ENCODE results near the gene MVB12A. TPM values are rescaled to one million over a fixed set of nuclear protein-coding genes. Genes with fewer than 3 reads are reported as not detected.

The MVB12A gene
- total RNA-seq, 4 donors from 2014 or later: 42.8 to 87.9 (median 51.9) TPM

GRCh38 chr19:17404621-17405249, 15.1 kb upstream of the MVB12A start:
- H3K36me3 ChIP-seq: no peaks in the 10 kb centered on the region
- no peak for DNase-seq (ENCODE audit: low spot score in 2 of 2)

GRCh38 chr19:17405250-17406045, 14.4 kb upstream of the MVB12A start, which contains the start of gene BST2:
BST2 (minus strand) TSS chr19:17405630; CDS start chr19:17405575, 55 bp downstream.
- Histone ChIP-seq H3K27me3 (peaks cover 0 to 18% of the 10 kb centered on the region in 2 donors), H3K36me3 (no peaks in the 10 kb centered on the region), H3K9me3 (no peaks in the 10 kb centered on the region), H3K27ac (peak within 1 kb of the TSS; percentile 64 to 83 (median 78)), H3K4me3 (peak within 1 kb of the TSS; percentile 27 to 49 (median 36)), H3K4me1 (peaks cover 0 to 29% (median 9%) of the 10 kb centered on the region in 4 donors)
- WGBS, 2 donors: 56% methylated on average over 14 of the region's 18 CpGs
- TF ChIP-seq POLR2A (IDR thresholded peaks at IDR 0.05) (peak in 1 of 2 donors; percentile 68), EP300 (IDR thresholded peaks at IDR 0.05) (peak in 1 of 2 donors; percentile 49), CTCF (IDR thresholded peaks at IDR 0.05) (no peak)
- peak; percentile 27 to 48 for DNase-seq (ENCODE audit: low spot score in 2 of 2)

More at GRCh38 chr19:17404621-17405249, 15.1 kb upstream of the MVB12A start:
- H3K27ac ChIP-seq: peak overlapping the region; percentile 49 to 83 (median 78)
- no peaks in the 10 kb centered on the region for H3K9me3 ChIP-seq
- 73 to 85% methylated on average over 7 of the region's 7 CpGs for WGBS, 2 donors
- H3K4me3 ChIP-seq: peak overlapping the region; percentile 27 to 49 (median 36)
- no peak for TF ChIP-seq CTCF (IDR thresholded peaks at IDR 0.05)
- TF ChIP-seq EP300 (IDR thresholded peaks at IDR 0.05): no peak
- no peak for TF ChIP-seq POLR2A (IDR thresholded peaks at IDR 0.05)
- H3K27me3 ChIP-seq: peaks cover 0 to 18% of the 10 kb centered on the region in 2 donors
- H3K4me1 ChIP-seq: peaks cover 0 to 29% (median 9%) of the 10 kb centered on the region in 4 donors

- Histone ChIP-seq H3K36me3 (no peaks in the 10 kb centered on the region), H3K4me3 (peak overlapping the region; percentile 9 to 49 (median 36)), H3K9me3 (no peaks in the 10 kb centered on the region), H3K27me3 (peaks cover 0 to 12% of the 10 kb centered on the region in 2 donors), H3K27ac (peak overlapping the region; percentile 64 to 83 (median 78)), H3K4me1 (peaks cover 0 to 29% (median 9%) of the 10 kb centered on the region in 4 donors)
- 73 to 78% methylated on average over 10 of the region's 10 CpGs for WGBS, 2 donors
- no peak for DNase-seq (ENCODE audit: low spot score in 2 of 2)
- TF ChIP-seq EP300 (IDR thresholded peaks at IDR 0.05): no peak
- no peak for TF ChIP-seq POLR2A (IDR thresholded peaks at IDR 0.05)
- TF ChIP-seq CTCF (IDR thresholded peaks at IDR 0.05): no peak
Measured at GRCh38 chr19:17406046-17406886, 13.6 kb upstream of the MVB12A start.

- Histone ChIP-seq H3K36me3 (no peaks in the 10 kb centered on the region), H3K27ac (peak overlapping the region in 3 of 4 donors; percentile 77 to 83 (median 80)), H3K4me1 (peaks cover 0 to 29% (median 9%) of the 10 kb centered on the region in 4 donors), H3K27me3 (peaks cover 0 to 12% of the 10 kb centered on the region in 2 donors), H3K9me3 (no peaks in the 10 kb centered on the region), H3K4me3 (peak overlapping the region in 2 of 4 donors; percentile 45 to 49)
- no peak for TF ChIP-seq CTCF (IDR thresholded peaks at IDR 0.05)
- no peak for TF ChIP-seq EP300 (IDR thresholded peaks at IDR 0.05)
- TF ChIP-seq POLR2A (IDR thresholded peaks at IDR 0.05): no peak
- DNase-seq (ENCODE audit: low spot score in 2 of 2): no peak
- 64 to 68% methylated on average over 2 of the region's 2 CpGs for WGBS, 2 donors
Measured at GRCh38 chr19:17406887-17407196, 13.0 kb upstream of the MVB12A start.

Measured in tibial nerve (tissue), 4 donors.